ENCODE measurements around the gene PTPRD. TPM values are rescaled to one million over a fixed set of nuclear protein-coding genes. Genes with fewer than 3 reads are reported as not detected.

Gene PTPRD
- total RNA-seq, 2 experiments from 2014 or later = 0.03 TPM; not detected in 1

DNA sequence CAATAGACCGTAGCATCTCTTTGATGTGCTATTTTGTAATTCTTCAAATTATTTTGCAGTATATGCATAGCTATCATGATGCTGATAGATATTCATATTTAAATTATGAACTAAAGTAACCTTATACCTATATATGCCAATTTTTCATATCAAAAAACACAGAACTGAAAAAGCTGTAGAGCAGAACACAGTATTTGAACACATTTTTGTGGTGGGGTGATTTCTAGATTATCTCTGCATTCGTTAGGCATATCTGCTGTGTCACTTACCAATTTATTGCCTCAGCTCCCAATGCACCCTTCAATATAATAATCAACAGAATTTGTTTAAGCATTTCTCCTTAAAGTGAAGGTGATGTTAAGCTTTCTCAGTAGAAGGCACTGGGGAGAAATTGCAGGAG is 998.2 kb downstream of the PTPRD start:
- H3K9me2 ChIP-seq (ENCODE audit: insufficient read depth, low read length) = no peaks in the 10 kb centered on the region
- peak overlapping the region; percentile 48 for H3K4me2 ChIP-seq (ENCODE audit: low read length)
- ChIA-PET POLR2A (interaction anchor here (0.7 to 1.5 kb wide), 9 partner anchors 10 to 186 kb away, joined by 3 to 6 read pairs (median 3); no protein-coding TSS in a partner anchor), CTCF (ENCODE audit: unreplicated experiment) (interaction anchor here (1.3 kb wide), 1 partner anchor 177 kb away, joined by 3 read pairs; no protein-coding TSS in a partner anchor)
- H3K4me1 ChIP-seq (ENCODE audit: insufficient read depth, low read length, poor library complexity, severe bottlenecking) = peaks cover 48% of the 10 kb centered on the region
- no TSS peak for BruUV-seq (replicated peaks)
- no peaks in the 10 kb centered on the region; the same call in 1 of the 2 replicates for H3K36me3 ChIP-seq (ENCODE audit: insufficient read depth, low read length)
- peak; percentile 20 for DNase-seq (ENCODE audit: low spot score)
- H4K20me1 ChIP-seq (ENCODE audit: insufficient read depth, low read length) = no peaks in the 10 kb centered on the region
- peaks cover 12% of the 10 kb centered on the region; the same call in 1 of the 2 replicates for H3K9me3 ChIP-seq (ENCODE audit: low read length)
- TF ChIP-seq, protein P1, sequence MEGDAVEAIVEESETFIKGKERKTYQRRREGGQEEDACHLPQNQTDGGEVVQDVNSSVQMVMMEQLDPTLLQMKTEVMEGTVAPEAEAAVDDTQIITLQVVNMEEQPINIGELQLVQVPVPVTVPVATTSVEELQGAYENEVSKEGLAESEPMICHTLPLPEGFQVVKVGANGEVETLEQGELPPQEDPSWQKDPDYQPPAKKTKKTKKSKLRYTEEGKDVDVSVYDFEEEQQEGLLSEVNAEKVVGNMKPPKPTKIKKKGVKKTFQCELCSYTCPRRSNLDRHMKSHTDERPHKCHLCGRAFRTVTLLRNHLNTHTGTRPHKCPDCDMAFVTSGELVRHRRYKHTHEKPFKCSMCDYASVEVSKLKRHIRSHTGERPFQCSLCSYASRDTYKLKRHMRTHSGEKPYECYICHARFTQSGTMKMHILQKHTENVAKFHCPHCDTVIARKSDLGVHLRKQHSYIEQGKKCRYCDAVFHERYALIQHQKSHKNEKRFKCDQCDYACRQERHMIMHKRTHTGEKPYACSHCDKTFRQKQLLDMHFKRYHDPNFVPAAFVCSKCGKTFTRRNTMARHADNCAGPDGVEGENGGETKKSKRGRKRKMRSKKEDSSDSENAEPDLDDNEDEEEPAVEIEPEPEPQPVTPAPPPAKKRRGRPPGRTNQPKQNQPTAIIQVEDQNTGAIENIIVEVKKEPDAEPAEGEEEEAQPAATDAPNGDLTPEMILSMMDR (conservative IDR thresholded peaks at IDR 0.05; ENCODE audit: low read length) = no peak
- no peak for TF ChIP-seq EZH2phosphoT487 (IDR thresholded peaks at IDR 0.05; ENCODE audit: borderline replicate concordance, low read depth, low read length)
- no peak overlapping the region for H3K4me3 ChIP-seq (ENCODE audit: low read depth, low read length, poor library complexity, severe bottlenecking)
- intact Hi-C loops (cut with micrococcal nuclease; ENCODE audit: unreplicated experiment) = loop anchor here (5.0 to 10.0 kb wide), 2 partner anchors 113 to 590 kb away; no protein-coding TSS in a partner anchor
- H2AFZ ChIP-seq (ENCODE audit: low read length) = no peak overlapping the region
- H3K27ac ChIP-seq (ENCODE audit: low read depth, low read length, poor library complexity, severe bottlenecking) = peak overlapping the region; percentile 19
- no peaks in the 10 kb centered on the region for H3K79me2 ChIP-seq (ENCODE audit: insufficient read depth, low read depth, low read length)

DNA sequence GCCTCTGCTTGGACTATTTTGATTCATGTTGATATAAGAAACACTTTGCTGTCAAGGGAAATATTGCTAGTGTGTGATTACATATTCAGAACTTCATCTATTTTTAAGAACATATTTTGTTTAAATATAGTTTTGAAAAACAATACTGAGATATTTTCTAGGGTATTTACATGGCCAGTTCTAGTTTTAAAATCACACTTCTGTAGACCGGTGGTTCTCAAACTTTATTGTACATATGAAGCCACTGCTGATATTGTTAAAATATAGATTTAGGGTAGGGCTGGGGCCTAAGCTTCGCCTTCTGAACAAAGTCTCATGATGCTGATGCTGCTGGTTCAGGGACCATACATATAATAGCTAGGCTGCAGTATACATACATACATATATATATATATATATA is 1000.0 kb downstream of the PTPRD start:
- no TSS peak for BruUV-seq (replicated peaks)
- Histone ChIP-seq H4K20me1 (ENCODE audit: insufficient read depth, low read length) (no peaks in the 10 kb centered on the region), H3K79me2 (ENCODE audit: insufficient read depth, low read depth, low read length) (no peaks in the 10 kb centered on the region), H3K4me2 (ENCODE audit: low read length) (peak overlapping the region; percentile 65), H3K9me3 (ENCODE audit: low read length) (peaks cover 12% of the 10 kb centered on the region; the same call in 1 of the 2 replicates), H3K9me2 (ENCODE audit: insufficient read depth, low read length) (no peaks in the 10 kb centered on the region), H3K4me3 (ENCODE audit: low read depth, low read length, poor library complexity, severe bottlenecking) (no peak overlapping the region), H3K27ac (ENCODE audit: low read depth, low read length, poor library complexity, severe bottlenecking) (peak overlapping the region; percentile 82), H2AFZ (ENCODE audit: low read length) (no peak overlapping the region), H3K4me1 (ENCODE audit: insufficient read depth, low read length, poor library complexity, severe bottlenecking) (peaks cover 48% of the 10 kb centered on the region), H3K36me3 (ENCODE audit: insufficient read depth, low read length) (no peaks in the 10 kb centered on the region; the same call in 1 of the 2 replicates)
- intact Hi-C loops (cut with micrococcal nuclease; ENCODE audit: unreplicated experiment) = loop anchor here (1.0 to 10.0 kb wide), 6 partner anchors 18 to 592 kb away; no protein-coding TSS in a partner anchor
- no peak for DNase-seq (ENCODE audit: low spot score)
- CTCF ChIA-PET (ENCODE audit: unreplicated experiment) = no interaction called here
- no peak for TF ChIP-seq EZH2phosphoT487 (IDR thresholded peaks at IDR 0.05; ENCODE audit: borderline replicate concordance, low read depth, low read length)
- TF ChIP-seq, protein P1 (conservative IDR thresholded peaks at IDR 0.05; ENCODE audit: low read length) = no peak
- POLR2A ChIA-PET = interaction anchor here (0.6 to 2.7 kb wide), 6 partner anchors 17 to 179 kb away, joined by 3 to 25 read pairs (median 4); no protein-coding TSS in a partner anchor

DNA sequence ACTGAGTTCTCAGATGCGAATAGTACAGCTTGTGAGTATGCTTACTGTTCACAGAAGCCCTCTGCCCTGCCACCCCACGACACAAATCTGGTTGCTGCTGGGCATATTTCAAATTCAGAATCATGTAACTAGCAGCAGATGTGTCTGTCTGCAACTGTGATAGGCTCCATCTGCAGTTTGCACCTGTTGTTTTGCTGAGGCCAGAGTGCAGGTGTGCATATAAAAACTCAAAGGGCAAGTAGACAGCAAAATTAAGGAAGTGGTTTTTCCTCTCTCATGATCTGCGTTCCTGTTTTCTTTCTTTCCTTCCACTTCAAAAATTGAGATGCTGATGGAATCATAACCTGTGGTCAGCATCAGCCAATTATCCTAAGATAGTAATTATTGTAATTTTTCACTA is 1000.5 kb downstream of the PTPRD start:
- peak overlapping the region; percentile 82 for H3K27ac ChIP-seq (ENCODE audit: low read depth, low read length, poor library complexity, severe bottlenecking)
- CTCF ChIA-PET (ENCODE audit: unreplicated experiment) = no interaction called here
- POLR2A ChIA-PET = interaction anchor here (0.6 to 2.7 kb wide), 7 partner anchors 11 to 285 kb away, joined by 3 to 25 read pairs (median 4); no protein-coding TSS in a partner anchor
- intact Hi-C loops (cut with micrococcal nuclease; ENCODE audit: unreplicated experiment) = loop anchor here (1.0 to 10.0 kb wide), 6 partner anchors 19 to 593 kb away; no protein-coding TSS in a partner anchor
- no peaks in the 10 kb centered on the region for H3K9me2 ChIP-seq (ENCODE audit: insufficient read depth, low read length)
- H4K20me1 ChIP-seq (ENCODE audit: insufficient read depth, low read length) = no peaks in the 10 kb centered on the region
- H3K36me3 ChIP-seq (ENCODE audit: insufficient read depth, low read length) = no peaks in the 10 kb centered on the region; the same call in 1 of the 2 replicates
- TF ChIP-seq EZH2phosphoT487 (IDR thresholded peaks at IDR 0.05; ENCODE audit: borderline replicate concordance, low read depth, low read length) = no peak
- TF ChIP-seq, protein P1 (conservative IDR thresholded peaks at IDR 0.05; ENCODE audit: low read length) = no peak; the same call in 1 of the 2 replicates
- H3K4me2 ChIP-seq (ENCODE audit: low read length) = peak overlapping the region; percentile 65
- peak; percentile 95 for DNase-seq (ENCODE audit: low spot score)
- no peak overlapping the region for H3K4me3 ChIP-seq (ENCODE audit: low read depth, low read length, poor library complexity, severe bottlenecking)
- H3K4me1 ChIP-seq (ENCODE audit: insufficient read depth, low read length, poor library complexity, severe bottlenecking) = peaks cover 53% of the 10 kb centered on the region
- peaks cover 12% of the 10 kb centered on the region; the same call in 1 of the 2 replicates for H3K9me3 ChIP-seq (ENCODE audit: low read length)
- no peak overlapping the region for H2AFZ ChIP-seq (ENCODE audit: low read length)
- H3K79me2 ChIP-seq (ENCODE audit: insufficient read depth, low read depth, low read length) = no peaks in the 10 kb centered on the region
- BruUV-seq (replicated peaks) = no TSS peak

Measured in OCI-LY7 (cell line).